CD14-positive monocyte (primary cell): ENCODE measurements around the gene COL5A3. TPM values are rescaled to one million over a fixed set of nuclear protein-coding genes. Genes with fewer than 3 reads are reported as not detected.

Experiments
- DNase-seq, 3 donors: peaks; one replicate each; pipeline ENCODE4 v3.0.0-alpha.2; 2011 to 2022
- H2AFZ ChIP-seq: 2 replicates; pipeline ENCODE4 v1.6.0; 2012; ENCODE audit warnings: mild to moderate bottlenecking, low read depth, low read length, inconsistent platforms; ENCODE audit not compliant: insufficient read depth, poor library complexity, severe bottlenecking
- H3K27ac ChIP-seq, 2 donors: 1 replicate in 1 of 2; 2 replicates in 1 of 2; pipeline ENCODE4 v1.5.1; 2012 to 2013; ENCODE audit warnings: low read length in 2 of 2, control low read depth in 1 of 2, inconsistent platforms in 1 of 2, low read depth in 1 of 2, mild to moderate bottlenecking in 1 of 2
- H3K27me3 ChIP-seq, 2 donors: one replicate each; pipeline versions ENCODE4 v1.6.0 to v1.6.1; 2011 to 2013; ENCODE audit warnings: low read length in 2 of 2; ENCODE audit not compliant: control insufficient read depth in 2 of 2, insufficient read depth in 2 of 2
- H3K36me3 ChIP-seq, 2 donors: replicated peaks in 1 of 2; 1 replicate in 1 of 2; 2 replicates in 1 of 2; pipeline versions ENCODE4 v1.5.1 to v1.6.1; 2012 to 2013; ENCODE audit warnings: low read length in 2 of 2, control low read depth in 1 of 2, inconsistent platforms in 1 of 2, mild to moderate bottlenecking in 1 of 2; ENCODE audit not compliant: insufficient read depth in 2 of 2, control insufficient read depth in 1 of 2
- H3K4me1 ChIP-seq, 2 donors: 1 replicate in 1 of 2; 2 replicates in 1 of 2; pipeline versions ENCODE4 v1.5.1 to v1.6.1; 2012 to 2013; ENCODE audit warnings: low read length in 2 of 2, control low read depth in 1 of 2, inconsistent platforms in 1 of 2, mild to moderate bottlenecking in 1 of 2, moderate library complexity in 1 of 2; ENCODE audit not compliant: insufficient read depth in 2 of 2, control insufficient read depth in 1 of 2
- H3K4me2 ChIP-seq: replicated peaks from 2 replicates; pipeline ENCODE3; 2012; ENCODE audit warnings: low read length, moderate library complexity, mild to moderate bottlenecking; ENCODE audit not compliant: poor library complexity, severe bottlenecking; ENCODE audit errors: extremely low read depth
- H3K4me3 ChIP-seq, 3 experiments: fragments of 200-600 bp in 1 of 3; sonication (generic) in 1 of 3; replicated peaks in 1 of 3; 1 replicate in 2 of 3; 2 replicates in 1 of 3; pipeline ENCODE4 v1.5.1; 2011 to 2013; ENCODE audit warnings: low read length in 3 of 3, mild to moderate bottlenecking in 3 of 3, control low read depth in 2 of 3, low read depth in 2 of 3, inconsistent platforms in 1 of 3, moderate library complexity in 1 of 3
- H3K79me2 ChIP-seq: 2 replicates; pipeline ENCODE4 v1.6.0; 2012; ENCODE audit warnings: mild to moderate bottlenecking, control low read depth, inconsistent platforms, low read length, moderate library complexity; ENCODE audit not compliant: insufficient read depth
- H3K9ac ChIP-seq: 2 replicates; pipeline ENCODE4 v1.6.0; 2017; ENCODE audit warnings: low read length, mild to moderate bottlenecking; ENCODE audit not compliant: insufficient read depth, poor library complexity, severe bottlenecking
- H3K9me3 ChIP-seq, 2 donors: replicated peaks in 1 of 2; 1 replicate in 1 of 2; 2 replicates in 1 of 2; pipeline versions ENCODE4 v1.5.1 to v1.6.1; 2012 to 2013; ENCODE audit warnings: low read length in 2 of 2, control low read depth in 1 of 2; ENCODE audit not compliant: control insufficient read depth in 1 of 2, insufficient read depth in 1 of 2
- H4K20me1 ChIP-seq: 2 replicates; pipeline ENCODE4 v1.6.0; 2012; ENCODE audit warnings: mild to moderate bottlenecking, low read length, control low read depth, moderate library complexity; ENCODE audit not compliant: insufficient read depth
- H3K27ac Mint-ChIP-seq, 7 donors: one replicate each; pipeline ENCODE4 v1.8.0; 2020; ENCODE audit warnings: mild to moderate bottlenecking in 7 of 7, mixed read lengths in 7 of 7, moderate library complexity in 6 of 7, inconsistent platforms in 2 of 7
- H3K27me3 Mint-ChIP-seq, 3 donors: one replicate each; pipeline ENCODE4 v1.8.0; 2021 to 2022; ENCODE audit warnings: low read depth in 3 of 3, mild to moderate bottlenecking in 3 of 3, mixed read lengths in 3 of 3, moderate library complexity in 3 of 3, inconsistent platforms in 1 of 3
- H3K36me3 Mint-ChIP-seq, 2 donors: one replicate each; pipeline ENCODE4 v1.8.0; 2020; ENCODE audit warnings: mixed read lengths in 2 of 2, inconsistent platforms in 1 of 2, mild to moderate bottlenecking in 1 of 2
- H3K4me1 Mint-ChIP-seq: one replicate; pipeline ENCODE4 v1.8.0; 2020; ENCODE audit warnings: mild to moderate bottlenecking, mixed read lengths
- H3K4me3 Mint-ChIP-seq, 2 donors: one replicate each; pipeline ENCODE4 v1.8.0; 2020; ENCODE audit warnings: mild to moderate bottlenecking in 2 of 2, mixed read lengths in 2 of 2, moderate library complexity in 1 of 2
- H3K9me3 Mint-ChIP-seq, 7 donors: one replicate each; pipeline ENCODE4 v1.8.0; 2020 to 2022; ENCODE audit warnings: mixed read lengths in 7 of 7, mild to moderate bottlenecking in 6 of 7, moderate library complexity in 6 of 7, inconsistent platforms in 2 of 7
- WGBS: methylation state at CpG from one replicate; pipeline ENCODE4 v1.1.5; 2013; ENCODE audit warnings: missing lambda C conversion rate; ENCODE audit not compliant: insufficient coverage; 5-methylcytosine and 5-hydroxymethylcytosine counted together
- intact Hi-C, 2 donors: fragments of 100-400 bp; cut with micrococcal nuclease; formaldehyde crosslinking; loops; one replicate each; pipeline versions ENCODE4 v1.15.0 to v1.15.1; 2023
- polyA plus RNA-seq, 3 donors: library from polyadenylated mRNA; depleted of rRNA in 1 of 3; unstranded in 2 of 3; stranded (reverse) in 1 of 3; fragments of 300-500 nt in 2 of 3; fragments of >200 nt in 1 of 3; fragmentation: Illumina TruSeq in 2 of 3; gene quantifications; 1 replicate in 2 of 3; 2 replicates in 1 of 3; pipeline ENCODE4 v1.2.3, GENCODE V29; 2012 to 2021
- TF ChIP-seq, protein P1 (sequence below): fragments of 200-600 bp; IDR thresholded peaks from one replicate; pipeline ENCODE4 v1.8.0; 2022; ENCODE audit warnings: antibody characterized with exemption, mild to moderate bottlenecking

The COL5A3 gene
- polyA plus RNA-seq, 3 donors, result not detected

DNA sequence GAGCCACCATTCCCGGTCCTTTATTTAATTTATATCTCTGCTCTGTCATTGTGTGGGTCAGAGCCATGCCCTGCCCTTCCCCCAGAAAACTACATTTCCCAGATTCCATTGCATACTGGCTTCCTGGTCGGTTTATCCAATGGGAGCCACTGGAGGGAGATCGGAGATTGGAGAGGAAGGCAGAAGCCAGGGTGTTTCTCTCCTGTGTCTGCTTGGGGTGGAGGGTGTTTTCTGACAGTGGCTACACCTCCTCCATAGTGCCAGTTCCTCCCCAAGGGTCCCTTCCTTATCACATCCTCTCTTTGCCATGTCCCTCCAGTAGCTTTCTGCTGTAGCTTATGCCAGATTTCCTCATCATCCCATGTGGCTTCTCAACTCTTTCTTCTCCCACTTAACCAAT lies 93.0 kb downstream of the COL5A3 start:
- Histone ChIP-seq H3K4me3 (no peak overlapping the region), H3K4me2 (no peak overlapping the region), H3K27ac (no peak overlapping the region), H3K36me3 (no peaks in the 10 kb centered on the region), H4K20me1 (no peaks in the 10 kb centered on the region), H2AFZ (no peak overlapping the region), H3K4me1 (peaks cover 3 to 11% of the 10 kb centered on the region in 2 donors), H3K27me3 (peaks cover 16 to 41% of the 10 kb centered on the region in 2 donors), H3K9ac (no peak overlapping the region), H3K79me2 (no peaks in the 10 kb centered on the region), H3K9me3 (peaks cover 0 to 8% of the 10 kb centered on the region in 2 donors)
- H3K27ac Mint-ChIP-seq, result no peak overlapping the region
- no peak overlapping the region for H3K4me3 Mint-ChIP-seq
- H3K36me3 Mint-ChIP-seq, result peaks cover 0 to 2% of the 10 kb centered on the region in 2 donors
- WGBS, result 22% methylated on average over 1 of the region's 3 CpGs
- TF ChIP-seq, protein P1, sequence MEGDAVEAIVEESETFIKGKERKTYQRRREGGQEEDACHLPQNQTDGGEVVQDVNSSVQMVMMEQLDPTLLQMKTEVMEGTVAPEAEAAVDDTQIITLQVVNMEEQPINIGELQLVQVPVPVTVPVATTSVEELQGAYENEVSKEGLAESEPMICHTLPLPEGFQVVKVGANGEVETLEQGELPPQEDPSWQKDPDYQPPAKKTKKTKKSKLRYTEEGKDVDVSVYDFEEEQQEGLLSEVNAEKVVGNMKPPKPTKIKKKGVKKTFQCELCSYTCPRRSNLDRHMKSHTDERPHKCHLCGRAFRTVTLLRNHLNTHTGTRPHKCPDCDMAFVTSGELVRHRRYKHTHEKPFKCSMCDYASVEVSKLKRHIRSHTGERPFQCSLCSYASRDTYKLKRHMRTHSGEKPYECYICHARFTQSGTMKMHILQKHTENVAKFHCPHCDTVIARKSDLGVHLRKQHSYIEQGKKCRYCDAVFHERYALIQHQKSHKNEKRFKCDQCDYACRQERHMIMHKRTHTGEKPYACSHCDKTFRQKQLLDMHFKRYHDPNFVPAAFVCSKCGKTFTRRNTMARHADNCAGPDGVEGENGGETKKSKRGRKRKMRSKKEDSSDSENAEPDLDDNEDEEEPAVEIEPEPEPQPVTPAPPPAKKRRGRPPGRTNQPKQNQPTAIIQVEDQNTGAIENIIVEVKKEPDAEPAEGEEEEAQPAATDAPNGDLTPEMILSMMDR, result no peak
- H3K4me1 Mint-ChIP-seq, result peaks cover 8% of the 10 kb centered on the region
- H3K27me3 Mint-ChIP-seq, result peaks cover 27 to 64% (median 31%) of the 10 kb centered on the region in 3 donors
- peak in 1 of 3 donors; percentile 11 for DNase-seq
- intact Hi-C loops, result no loop called here
- peaks cover 0 to 20% (median 8%) of the 10 kb centered on the region in 7 donors for H3K9me3 Mint-ChIP-seq

DNA sequence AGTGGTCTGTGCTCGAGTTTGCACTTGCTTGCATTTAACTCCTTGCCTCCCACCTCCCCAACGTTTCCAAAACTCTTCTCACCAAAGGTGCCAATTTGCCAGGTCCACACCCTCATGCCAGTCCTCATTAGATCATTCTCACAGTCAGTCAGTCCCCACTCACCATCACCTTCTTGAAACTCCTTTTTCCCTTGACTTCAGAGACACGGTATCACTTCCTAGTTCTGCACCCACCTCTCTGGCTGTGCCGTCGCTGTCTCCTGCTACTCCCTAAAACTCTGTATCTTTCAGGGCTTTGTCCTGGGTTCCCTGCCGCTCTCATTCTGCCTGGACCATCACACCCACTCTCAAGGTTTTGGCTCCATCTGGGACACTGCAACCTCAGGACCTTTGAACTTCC lies 93.6 kb downstream of the COL5A3 start:
- no peaks in the 10 kb centered on the region for H3K36me3 ChIP-seq
- TF ChIP-seq, protein P1, result no peak
- DNase-seq, result no peak
- no peak overlapping the region for H3K9ac ChIP-seq
- Mint-ChIP-seq H3K4me1 (peaks cover 8% of the 10 kb centered on the region), H3K4me3 (peak overlapping the region in 1 of 2 donors; percentile 9), H3K27ac (no peak overlapping the region), H3K36me3 (peaks cover 0 to 2% of the 10 kb centered on the region in 2 donors), H3K9me3 (peaks cover 0 to 20% (median 8%) of the 10 kb centered on the region in 7 donors), H3K27me3 (peaks cover 26 to 62% (median 31%) of the 10 kb centered on the region in 3 donors)
- H3K4me3 ChIP-seq, result no peak overlapping the region
- H3K79me2 ChIP-seq, result no peaks in the 10 kb centered on the region
- H3K27me3 ChIP-seq, result peaks cover 22 to 47% of the 10 kb centered on the region in 2 donors
- peaks cover 0 to 10% of the 10 kb centered on the region in 2 donors for H3K9me3 ChIP-seq
- H2AFZ ChIP-seq, result no peak overlapping the region
- intact Hi-C loops, result no loop called here
- H3K4me2 ChIP-seq, result no peak overlapping the region
- no peaks in the 10 kb centered on the region for H4K20me1 ChIP-seq
- H3K27ac ChIP-seq, result no peak overlapping the region
- 45% methylated on average over 6 of the region's 6 CpGs for WGBS
- peaks cover 3 to 11% of the 10 kb centered on the region in 2 donors for H3K4me1 ChIP-seq
